NK-92 (cell line): ENCODE data around the gene FAM186B.
"Not testable (repeated sequence)": the region's sequence is repeated elsewhere in the genome, so short reads cannot be mapped to it uniquely, and the experiment has no call there.

Experiments
- DNase-seq: peaks from one replicate; lab custom pipeline; 2025; ENCODE audit not compliant: unreplicated experiment; lab: John Stamatoyannopoulos, UW

The FAM186B gene

GRCh38 chr12:49605539-49605938, at the start of gene FAM186B:
TSS of gene FAM186B (minus strand) at chr12:49605639. CDS start at chr12:49605477, 162 bp downstream.
- DNase-seq: not testable (repeated sequence)

DNA sequence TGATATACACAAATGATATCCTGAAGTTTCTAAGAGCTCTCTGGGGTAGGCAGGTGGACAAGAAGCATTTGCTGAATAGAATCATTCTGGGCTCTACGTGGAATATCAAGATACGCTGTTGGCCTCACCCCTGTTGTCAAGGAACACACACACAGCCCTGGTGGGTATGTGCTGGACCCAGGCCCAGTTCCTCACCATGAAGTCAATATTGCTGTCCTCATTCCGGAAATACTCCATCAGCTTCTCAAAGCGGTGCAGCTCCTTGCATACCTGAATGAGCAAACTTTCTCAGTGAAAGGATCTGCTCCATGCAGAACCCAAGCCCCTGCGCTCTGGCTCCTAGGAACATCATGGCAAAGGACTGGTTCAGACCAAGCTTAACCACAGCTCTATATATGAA, 49.3 kb upstream of the FAM186B start:
- DNase-seq: no peak

- no peak for DNase-seq
Observed at GRCh38 chr12:49652921-49653520, 47.6 kb upstream of the FAM186B start.

- no peak for DNase-seq
Observed at GRCh38 chr12:49651855-49652254, 46.4 kb upstream of the FAM186B start.

DNA sequence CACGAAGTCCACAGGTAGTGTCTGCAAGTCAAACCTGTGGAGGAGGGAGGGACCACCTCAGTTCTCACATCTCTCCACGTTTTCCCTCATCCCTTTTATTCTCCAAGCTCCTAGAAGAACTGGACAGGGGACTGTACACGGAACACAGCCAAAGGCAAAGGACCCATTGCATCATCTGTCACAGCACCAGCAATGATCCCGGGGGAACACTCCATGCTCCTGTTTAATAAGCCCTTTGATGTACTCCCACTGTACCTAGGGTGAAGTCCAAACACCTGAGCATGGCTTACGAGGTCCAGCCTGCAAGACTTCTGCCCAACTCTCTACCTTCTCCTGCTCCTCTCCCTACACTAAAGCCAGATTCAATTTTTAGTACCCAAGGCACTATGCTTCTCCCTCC, 44.5 kb upstream of the FAM186B start:
- DNase-seq: no peak

DNA sequence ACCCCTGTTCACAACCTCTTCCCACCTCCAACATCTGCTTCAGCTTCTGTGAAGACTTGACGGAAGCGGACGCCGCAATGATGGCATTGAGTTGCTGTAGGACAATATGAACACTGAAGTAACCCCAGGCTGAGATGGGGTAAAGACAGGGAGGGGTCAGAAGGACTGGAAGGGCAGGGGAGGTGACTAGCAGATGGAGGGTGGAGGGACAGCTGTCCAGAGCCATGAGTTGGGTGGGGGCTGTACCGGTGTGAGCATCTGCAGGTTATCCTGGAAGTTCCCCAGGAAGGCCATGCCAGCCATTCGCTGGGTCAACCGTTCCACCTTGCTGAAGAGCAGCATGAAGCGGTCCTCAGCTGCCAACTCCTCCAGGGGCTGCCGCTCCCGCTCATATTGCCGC, 44.0 kb upstream of the FAM186B start:
- DNase-seq: no peak

DNA sequence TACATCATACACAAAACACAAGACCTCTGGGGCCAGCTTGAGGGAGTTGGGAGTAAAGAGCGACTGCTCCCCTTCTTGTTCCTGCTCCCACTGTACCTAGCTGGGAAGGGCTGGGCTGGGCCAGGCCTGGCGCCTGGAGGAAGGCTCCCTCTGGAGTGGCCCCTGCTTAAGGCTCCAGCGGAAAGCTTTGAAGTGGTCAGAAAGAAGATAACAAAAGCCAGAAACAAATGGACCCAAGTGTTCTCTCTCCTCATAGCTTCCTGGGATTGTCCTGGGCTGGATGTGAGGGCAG, 43.2 kb upstream of the FAM186B start:
- no peak for DNase-seq

DNA sequence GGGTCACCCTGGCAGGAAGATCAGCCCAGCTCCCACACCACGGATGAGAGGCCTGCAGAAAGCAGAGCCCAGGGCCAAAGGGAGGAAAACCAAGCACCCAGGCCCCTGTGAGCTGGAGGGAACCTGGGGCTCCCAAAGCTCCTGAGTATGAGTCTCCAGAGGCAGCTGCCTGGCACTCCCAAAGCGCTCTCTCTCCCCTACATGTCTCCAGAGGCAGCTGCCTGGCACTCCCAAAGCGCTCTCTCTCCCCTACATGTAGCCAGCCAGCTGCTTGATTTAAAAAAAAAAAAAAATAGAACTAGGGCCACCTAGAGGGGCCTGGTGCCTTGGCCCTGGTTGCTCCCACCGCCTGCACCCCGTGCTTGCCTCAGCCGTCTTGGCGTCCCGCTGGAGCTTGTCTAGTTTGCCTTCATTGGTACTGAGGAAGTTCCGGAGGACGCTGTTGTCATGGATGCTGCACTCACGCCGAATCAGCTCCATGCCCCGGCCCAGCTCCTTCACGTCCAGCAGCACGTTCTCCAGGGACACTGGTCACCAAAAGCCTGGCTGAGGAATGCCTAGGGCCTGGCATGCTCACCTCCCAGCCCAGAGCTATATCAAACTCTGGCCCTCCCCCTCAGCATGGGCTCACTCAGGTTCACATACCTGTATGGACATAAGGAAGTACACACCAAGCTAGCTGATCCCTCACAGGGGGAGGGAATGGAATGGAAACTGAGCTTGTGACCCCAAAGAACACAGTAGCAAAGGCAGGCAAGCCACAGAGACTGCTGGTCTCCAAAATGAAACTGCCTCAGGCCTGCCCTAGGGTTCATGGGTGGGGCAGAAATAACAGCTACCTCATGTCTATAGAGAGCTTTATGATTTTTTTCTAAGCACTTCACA, 42.6 kb upstream of the FAM186B start:
- no peak for DNase-seq

DNA sequence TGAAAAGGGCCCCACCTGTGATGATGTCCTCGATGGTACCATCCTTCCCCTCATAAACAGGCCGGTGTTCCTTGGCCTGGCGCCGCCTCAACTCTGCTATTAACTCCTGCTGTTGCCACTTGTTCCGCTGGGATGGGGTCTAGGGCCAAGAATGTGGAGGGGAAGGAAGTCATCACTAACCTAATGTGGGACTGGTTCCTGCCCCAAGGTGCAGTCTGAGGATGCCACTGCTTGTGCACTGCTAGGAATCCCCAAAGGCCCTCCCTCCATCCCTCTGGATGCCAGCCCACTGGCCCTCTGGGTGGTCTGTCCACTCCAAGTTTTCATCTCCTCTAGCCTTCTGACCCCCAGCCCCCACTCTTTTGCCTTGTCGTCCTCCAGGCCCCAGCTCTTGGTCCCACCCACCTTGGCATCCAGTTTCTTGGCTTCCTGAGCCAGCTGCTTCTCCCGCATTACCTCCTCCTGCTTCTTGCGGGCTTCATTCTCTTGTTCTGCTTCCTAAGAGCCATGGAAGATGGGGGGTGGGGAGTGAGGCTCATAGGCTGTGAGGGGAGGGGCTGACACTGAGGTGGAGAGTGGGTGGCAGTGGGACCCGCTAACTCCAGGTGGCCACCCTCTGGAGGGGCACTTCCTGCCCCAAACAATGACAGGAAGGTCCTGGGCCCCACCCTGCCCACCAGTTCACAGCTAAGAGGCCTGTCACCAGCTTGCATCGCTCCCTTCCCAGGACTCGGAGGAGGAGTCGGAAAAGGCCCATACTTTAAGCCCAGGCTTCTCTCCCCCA, 41.6 kb upstream of the FAM186B start:
- no peak for DNase-seq

GRCh38 chr12:49646331-49646830, 40.9 kb upstream of the FAM186B start:
- no peak for DNase-seq

DNA sequence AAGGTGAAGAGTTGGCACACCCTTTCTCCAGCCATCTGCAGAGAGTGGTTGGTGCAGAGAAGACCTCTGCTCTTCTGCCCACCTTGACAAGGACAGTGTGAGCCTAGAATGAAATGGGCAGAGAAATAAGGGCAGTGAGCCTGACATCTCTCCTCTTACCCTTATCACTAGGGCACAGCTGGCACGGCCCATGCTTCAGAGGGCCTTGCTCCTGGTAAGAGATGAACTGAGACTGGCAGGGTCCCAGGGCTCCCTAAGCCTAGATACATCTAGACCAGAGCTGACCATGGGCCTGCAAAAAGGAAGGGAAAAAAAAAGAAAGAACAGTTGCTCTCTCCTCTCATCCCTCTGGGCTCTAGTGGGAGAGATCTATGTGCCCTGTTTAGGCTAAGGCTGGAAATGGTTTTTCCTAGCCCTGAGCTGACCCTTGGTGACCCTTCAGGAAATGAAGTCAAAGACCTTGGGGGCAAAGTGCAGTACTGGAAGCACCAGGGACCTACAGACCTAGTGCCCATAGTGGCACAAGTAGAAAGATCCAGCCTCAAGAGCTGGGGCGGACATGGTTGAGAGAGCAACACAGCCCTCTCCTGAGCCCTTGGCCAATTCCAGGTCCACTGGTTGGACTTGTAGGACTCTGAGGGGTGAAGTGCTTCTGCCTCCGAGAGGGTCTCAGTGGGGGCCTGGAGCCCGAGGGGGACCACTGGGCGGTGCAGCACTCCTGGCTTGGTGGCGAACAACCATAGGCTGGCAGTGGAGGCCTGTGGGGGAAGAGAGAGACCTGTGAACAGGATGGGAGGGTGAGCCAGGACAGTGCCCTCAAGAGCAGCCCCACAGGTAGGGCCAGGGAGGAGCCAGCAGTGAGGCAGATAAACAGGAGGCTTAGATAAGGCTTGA, 40.0 kb upstream of the FAM186B start:
- DNase-seq: no peak

GRCh38 chr12:49644620-49644994, 39.2 kb upstream of the FAM186B start:
- no peak for DNase-seq

GRCh38 chr12:49643961-49644619, 38.7 kb upstream of the FAM186B start:
- DNase-seq: no peak

DNA sequence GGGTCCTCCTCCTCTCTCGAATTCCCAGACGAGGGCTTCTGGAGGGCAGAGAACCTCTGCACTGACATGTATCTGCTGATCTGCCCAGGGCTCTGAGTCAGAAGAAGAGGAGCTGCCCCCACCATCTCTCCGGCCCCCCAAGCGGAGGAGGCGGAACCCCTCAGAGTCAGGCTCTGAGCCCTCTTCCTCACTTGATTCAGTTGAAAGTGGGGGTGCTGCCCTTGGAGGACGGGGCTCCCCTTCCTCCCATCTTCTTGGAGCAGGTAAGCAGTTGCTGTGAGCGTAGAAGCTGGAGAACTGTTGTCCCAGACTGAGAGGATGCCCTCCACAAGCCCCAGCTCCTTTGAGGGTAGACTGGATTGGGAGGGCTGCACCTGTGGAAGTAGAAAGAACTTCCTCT, 37.7 kb upstream of the FAM186B start:
- no peak for DNase-seq

- DNase-seq: no peak
Observed at GRCh38 chr12:49642370-49642802, 36.9 kb upstream of the FAM186B start.

DNA sequence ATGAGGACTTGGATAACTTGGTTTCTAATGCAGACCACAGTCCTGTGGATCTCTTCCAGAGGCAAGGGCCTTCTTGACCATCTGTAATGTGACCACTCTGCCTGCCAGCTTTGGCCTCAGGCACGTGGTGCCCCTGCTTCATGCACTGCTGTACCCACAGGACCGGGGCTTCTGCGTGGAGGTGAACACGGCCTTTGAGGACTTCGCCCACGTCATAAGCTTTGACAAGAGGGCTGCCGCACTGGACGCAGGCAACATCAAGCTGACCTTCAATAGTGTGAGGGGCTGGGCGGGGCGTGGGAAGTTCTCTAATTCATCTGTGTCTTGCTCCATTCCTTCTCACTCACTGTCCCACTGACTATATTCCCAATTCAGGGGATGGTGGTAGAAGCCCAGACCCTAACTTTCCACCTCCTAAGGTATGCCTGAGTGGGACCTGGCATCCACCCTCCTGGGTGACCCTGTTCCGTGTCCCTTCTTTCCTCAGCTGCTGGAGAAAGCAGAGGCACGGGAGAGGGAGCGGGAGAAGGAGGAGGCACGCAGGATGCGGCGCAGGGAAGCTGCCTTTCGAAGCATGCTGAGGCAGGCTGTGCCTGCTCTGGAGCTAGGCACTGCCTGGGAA, 36.4 kb upstream of the FAM186B start:
- no peak for DNase-seq

DNA sequence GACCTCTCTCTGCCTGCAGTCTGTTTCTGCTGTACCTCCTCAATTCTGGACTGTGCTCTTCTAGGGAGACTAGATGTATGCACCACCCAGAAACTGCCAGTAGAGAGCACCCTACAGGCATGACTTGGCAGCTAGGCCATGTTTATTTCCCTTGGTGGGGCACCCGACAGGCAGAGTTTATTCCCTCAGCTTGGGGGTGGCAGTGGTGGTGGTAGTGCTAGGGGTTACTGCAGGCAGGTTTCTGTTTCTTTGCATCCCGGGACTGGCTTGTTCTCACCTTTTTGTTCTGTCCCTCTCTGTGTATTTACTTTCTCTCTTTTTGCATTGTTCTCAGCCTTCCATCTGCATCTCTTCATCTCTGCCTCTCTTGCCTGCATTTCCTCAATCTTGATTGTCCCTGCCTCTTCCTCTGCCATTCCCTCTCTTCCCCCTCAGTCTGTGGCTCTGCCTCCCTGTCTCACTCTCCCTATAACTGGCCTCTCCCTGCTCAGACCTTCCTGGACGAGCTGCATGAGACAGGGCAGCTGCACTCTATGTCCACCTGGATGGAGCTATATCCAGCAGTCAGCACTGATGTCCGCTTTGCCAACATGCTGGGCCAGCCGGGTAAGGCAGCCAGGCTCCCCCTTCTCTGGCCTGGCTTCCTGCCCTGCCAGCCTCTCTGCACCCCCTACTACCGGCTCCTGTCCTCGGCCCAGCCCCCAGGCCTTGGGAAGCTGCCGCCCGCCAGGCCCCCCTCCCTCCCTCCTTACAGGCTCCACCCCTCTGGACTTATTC, 31.7 kb upstream of the FAM186B start:
- DNase-seq: no peak

- no peak for DNase-seq
Observed at GRCh38 chr12:49636574-49636973, 31.1 kb upstream of the FAM186B start.

DNA sequence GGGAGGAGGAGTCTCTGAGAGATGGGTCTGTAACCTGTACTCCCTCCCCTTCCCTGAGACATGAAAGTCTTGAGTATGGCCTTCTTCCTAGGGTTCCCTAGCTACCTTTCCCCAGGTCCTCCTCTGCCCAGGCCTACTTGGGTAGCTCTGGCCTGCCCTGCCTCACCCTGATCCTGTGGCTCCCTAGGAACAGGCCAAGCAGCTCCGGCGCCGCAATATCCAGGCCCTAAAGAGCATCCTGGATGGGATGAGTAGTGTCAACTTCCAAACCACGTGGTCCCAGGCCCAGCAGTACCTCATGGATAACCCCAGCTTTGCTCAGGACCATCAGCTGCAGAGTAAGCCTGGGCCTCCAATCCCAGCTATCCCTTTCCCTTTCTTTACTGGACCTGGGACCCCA, 30.2 kb upstream of the FAM186B start:
- no peak for DNase-seq
